Limb (tissue), 2 donors: ENCODE data around the gene INPP4A.

ENCODE experiments used
- DNase-seq, 2 donors: peaks; one replicate each; pipeline ENCODE4 v3.0.0-alpha.2; 2016; ENCODE audit errors: extremely low spot score in 2 of 2

INPP4A gene

DNA sequence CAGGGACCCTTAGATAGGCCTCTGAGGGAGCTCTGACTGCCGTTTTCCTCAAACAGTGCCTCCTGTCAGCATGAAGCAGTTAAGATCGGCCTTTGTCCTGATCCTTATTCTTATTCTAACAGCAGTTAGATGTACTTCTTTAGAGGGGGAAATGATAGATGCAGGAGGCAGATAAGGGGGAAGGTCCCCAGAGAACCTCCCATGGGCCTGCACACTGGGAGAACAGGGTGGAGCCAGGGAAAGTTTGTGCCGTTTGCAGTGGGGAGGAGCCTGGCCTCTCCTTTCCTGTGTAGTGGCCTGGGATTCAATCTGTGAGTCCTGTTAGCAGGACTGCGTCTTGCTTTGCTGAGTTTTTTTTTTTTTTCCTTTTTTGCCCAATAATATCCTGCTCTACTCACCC lies 7.9 kb upstream of the INPP4A start:
- no peak for DNase-seq

DNA sequence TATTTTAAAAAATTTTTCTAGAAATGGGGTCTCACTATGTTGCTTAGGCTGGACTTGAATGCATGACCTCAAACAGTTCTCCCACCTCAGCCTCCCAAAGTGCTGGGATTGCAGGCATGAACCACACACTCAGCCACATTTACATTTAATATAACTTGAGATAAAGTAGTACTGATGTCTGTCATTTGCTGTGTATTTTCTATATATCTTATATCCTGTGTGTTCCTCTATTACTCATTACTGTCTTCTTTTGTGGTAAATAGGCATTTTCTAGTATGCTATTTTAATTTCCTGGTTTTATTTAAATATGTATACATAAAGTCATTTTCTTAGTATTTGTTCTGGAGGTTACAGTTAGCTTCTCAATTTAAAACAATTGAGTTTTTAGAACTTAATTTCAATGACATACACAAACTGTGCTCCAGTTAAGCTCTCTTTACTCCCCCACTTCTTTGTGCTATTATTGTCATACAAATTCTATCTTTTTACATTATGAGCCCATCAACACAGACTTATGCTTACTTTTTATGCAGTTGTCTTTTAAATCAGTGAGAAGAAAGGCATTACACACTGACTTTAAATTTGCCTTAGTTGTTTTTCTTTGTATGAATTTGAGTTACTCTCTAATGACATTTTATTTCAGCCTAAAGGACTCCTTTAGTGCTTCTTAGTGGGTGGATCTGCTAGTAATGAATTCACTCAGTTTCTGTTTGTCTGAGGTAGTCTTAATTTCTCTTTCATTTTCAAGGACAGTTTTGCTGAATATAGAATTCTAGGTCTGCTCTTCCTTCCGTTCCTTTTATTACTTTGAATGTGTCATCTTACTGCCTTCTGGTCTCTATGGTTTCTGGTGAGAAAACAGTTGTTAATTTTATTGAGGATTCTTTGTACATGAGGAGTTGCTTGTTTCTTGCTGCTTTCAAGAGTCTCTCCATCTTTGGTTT lies 6.2 kb upstream of the INPP4A start:
- DNase-seq = no peak

DNA sequence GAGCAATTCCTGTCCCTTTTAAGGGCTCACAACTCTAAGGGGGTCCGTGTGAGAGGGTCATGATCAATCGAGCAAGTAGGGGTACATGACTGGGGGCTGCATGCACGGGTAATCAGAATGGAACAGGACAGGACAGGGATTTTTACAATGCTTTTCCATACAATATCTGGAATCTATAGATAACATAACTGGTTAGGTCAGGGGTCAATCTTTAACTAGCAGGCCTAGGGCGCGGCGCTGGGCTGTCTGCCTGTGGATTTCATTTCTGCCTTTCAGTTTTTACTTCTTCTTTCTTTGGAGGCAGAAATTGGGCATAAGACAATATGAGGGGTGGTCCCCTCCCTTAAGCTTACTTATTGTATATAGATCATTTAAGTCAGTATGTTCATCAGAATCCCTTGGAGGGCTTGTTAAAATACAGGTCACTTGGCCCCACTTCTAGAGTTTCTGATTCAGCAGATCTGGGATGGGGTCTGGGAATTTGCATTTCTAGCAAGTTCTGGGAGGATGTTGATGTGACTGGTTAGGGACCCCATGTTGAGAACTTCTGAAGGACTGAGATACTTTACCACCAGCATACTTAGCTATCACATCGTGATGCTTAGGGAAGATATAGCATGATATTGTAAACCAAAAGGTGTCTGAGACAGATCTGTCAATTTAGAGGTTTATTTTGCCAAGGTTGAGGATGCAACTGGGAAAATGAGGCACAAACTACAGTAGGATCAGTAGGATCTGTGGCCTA lies 2.8 kb upstream of the INPP4A start:
- no peak for DNase-seq

DNA sequence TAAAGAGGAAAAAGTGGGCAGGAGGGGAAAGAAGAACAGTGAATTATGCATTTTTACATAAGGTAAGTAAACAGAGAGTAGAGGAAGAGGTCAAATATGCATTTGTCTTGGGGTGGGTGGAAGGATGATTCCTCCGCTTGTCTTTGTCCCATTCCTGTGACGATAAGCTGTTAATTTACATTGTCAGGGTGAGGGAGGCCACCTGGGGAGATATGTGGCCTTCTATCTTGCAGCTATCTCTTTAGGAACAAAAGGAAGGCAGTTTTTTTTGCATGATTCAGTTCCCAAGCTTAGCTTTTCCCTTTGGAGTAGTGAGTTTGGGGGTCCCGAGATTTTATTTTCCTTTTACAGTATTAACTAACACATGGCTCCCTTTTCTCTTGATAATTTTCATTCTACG lies 2.2 kb upstream of the INPP4A start:
- no peak for DNase-seq

DNA sequence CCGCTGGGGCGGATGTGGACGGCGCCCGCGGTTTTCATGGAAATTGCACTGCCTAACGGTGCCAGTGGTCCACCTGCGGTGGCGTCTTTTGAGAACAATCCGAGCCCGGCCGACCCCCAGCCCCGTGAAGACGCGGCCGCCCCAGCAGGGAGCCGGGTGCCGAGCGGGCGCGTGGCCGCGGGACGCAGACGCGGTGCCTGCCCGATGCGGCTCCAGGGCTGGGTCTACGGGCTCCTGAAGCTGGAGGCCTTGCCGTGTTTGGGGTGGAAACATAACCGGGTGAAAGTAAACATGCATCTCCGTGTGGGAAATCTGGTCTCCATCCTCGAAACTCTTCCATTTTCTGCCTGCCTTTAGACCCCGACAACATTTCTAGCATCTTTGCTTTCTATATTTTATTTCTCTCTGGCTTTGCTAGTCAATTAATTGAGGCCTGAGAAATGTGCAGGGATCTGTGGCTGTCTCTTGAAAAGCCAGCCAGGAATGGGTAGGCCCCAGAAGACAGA lies 572 bp downstream of the INPP4A start:
- DNase-seq = peak in 1 of 2 donors; percentile 63

DNA sequence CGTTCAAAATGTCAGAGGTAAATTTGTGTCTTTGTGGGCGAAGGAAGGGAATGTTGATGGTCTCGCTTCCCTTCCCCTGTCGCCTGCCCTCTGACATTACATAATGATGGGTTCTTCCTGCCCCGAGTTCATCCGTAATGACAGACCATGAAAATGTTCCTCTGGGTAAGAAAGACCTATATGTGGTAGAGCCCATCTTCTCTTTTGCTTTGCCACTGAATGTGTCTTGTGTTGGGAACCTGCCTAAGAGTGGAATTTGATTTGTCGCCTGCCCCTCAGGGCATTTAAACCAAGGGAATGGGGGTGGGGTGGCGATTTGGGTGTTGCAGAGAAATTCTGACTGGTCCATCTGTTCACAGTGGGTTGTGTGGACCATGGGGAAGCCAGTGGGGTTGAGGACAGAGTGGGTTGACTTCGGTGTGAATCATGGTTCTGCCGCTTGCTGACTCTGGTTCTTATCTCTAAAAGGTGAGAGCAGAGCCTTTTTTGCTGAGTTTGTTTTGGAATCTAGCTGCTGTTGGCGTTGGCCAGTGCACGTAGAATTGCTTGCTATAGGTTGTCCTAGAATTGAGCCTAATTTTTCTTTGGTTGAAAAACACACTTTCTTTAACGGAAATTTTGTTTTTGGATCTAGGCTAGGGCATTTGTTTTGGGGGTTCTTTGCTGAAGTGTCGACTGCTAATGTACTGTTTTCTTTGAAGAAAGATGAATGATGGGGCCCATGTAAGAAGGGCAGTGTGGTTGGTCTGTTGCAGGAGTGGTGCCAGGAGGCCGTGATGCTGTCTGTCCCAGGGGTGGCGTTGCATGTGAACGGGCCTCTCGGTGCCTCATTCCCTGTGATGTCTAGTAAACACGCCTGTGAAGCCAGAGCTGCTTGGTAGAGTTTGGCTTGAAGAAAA lies 1.3 kb downstream of the INPP4A start:
- no peak for DNase-seq

DNA sequence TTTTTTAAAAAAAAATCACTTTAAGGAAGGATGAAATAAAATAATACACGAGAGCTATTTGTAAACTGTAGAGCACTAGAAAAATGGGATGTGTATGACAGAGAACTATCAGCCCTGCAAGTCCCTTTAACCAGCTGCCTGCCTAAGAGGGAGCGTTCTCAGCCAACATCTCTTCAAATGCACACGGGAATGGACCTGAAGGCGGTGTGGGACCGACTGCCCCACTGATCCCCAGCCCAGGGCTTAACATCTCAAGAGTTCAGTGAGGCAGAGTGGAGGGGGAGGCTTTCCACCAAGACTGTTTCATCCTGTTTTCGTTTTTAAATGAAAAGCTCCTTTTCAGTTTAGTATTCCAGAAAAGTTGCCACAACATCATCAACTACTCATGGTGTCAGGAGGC lies 2.2 kb downstream of the INPP4A start:
- no peak for DNase-seq

DNA sequence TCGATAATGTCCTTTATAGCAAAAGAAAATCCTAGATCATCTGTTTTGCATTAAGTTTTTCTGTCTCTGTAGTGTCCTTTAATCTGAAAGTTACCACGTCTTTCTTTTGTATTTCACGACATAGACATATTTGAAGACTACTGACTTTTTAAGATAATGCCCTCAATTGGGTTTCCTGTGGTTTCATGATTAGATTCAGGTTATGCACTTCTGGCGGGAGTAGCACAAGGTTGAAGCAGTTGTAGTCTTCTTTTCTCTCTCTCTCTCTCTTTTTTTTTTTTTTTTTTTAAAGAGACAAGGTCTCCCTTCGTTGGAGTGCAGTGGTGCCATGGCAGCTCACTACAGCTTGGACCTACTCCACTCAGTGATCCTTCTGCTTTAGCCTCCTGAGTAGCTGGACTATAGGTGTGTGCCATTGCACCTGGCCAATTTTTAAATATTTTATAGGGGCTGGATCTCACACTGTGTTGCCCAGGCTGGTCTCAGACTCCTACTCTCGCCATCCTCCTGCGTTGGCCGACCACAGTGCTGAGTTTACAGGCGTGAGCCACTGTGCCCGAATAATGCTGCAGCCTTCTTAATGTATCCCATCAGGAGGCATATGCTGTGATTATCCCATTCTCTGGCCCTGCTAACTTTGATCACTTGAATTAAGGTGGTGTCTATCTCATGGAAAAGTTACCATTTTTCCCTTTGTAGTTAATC lies 3.9 kb downstream of the INPP4A start:
- DNase-seq = no peak

DNA sequence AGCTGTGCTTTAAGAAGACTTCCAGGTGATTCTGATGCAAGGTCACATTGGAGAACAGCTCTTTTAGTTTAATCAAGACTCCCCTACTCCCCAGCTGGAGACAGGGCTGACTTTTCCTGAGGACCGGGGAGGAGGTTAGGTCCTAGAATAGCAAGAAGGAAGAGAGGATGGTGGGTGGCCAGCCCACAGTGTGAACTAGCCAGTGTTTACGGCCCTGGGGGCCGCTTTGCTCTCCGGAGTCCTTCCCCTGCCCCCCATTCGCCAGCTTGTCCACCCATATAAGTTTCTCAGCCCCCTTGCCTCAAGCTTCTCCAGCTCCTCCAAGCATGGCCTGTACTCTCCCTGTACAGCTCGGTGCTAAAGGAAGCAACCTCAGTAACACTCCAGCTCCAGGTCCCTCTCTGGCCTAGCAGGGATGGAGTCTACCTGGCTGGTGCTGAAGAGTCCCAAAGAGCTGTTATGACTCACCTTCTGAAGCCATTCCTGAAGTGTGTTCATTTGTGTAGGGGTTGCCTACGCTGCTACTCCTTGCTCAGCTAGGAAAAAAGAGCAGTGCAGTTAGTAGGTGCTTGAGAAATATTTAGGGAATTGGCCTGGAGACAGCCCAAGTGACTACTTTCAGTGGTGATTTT lies 7.9 kb downstream of the INPP4A start:
- DNase-seq = no peak

DNA sequence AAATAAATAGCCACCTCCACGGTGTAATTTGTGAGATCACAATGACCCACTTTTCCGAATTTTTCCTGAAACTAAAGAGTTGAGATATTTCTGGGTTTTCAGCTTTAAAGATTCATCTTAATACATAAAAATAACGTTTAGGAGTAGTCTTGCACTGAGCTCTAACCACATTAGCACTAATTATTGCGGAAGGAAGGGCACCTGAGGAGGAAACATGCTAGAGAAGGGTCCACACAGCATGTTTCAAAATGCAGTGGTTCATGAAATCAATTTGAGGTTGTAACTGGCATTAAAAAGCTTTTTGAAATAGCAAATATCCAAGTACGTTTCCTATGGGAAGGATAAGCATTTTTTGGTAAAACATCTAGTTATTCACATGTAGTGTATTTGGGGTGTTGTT lies 8.4 kb downstream of the INPP4A start:
- no peak for DNase-seq

DNA sequence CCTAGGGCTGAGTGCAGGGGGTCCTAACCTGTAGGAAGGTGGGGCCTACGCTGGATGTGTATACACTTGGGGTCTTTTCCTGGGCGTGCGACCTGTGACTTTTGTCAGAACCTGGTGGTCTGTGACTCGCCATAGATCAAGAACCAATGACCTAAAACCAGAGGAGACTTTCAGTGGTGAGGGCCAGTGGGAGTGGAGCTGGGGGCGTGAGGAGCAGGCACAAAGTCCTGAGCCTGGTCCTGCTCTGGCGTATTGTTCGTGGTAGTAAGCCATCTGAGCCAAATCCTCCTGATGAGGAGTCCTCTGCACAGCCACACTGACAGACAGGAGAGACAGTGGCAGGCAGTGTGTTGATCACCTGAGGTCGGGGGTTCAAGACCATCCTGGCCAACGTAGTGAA lies 8.9 kb downstream of the INPP4A start:
- DNase-seq = no peak

DNA sequence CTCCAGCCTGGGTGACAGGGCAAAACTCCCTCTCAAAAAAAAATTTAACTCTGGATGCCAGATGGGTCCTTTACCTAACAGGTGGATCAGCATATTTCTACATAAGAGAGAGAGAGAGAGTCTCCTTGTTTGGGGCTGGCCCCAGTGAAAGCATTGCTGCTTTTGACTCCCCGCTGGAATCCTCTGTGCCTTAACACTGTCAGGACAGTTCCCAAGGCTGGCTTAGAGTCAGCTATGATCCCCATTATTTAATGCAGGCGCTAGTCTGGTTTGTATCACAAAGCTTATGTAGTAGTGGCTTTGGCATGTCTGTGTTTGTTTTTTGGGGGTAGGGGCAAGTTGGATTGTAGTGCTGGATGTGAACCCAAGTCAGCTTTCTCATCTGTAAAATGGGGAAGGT lies 9.4 kb downstream of the INPP4A start:
- no peak for DNase-seq

DNA sequence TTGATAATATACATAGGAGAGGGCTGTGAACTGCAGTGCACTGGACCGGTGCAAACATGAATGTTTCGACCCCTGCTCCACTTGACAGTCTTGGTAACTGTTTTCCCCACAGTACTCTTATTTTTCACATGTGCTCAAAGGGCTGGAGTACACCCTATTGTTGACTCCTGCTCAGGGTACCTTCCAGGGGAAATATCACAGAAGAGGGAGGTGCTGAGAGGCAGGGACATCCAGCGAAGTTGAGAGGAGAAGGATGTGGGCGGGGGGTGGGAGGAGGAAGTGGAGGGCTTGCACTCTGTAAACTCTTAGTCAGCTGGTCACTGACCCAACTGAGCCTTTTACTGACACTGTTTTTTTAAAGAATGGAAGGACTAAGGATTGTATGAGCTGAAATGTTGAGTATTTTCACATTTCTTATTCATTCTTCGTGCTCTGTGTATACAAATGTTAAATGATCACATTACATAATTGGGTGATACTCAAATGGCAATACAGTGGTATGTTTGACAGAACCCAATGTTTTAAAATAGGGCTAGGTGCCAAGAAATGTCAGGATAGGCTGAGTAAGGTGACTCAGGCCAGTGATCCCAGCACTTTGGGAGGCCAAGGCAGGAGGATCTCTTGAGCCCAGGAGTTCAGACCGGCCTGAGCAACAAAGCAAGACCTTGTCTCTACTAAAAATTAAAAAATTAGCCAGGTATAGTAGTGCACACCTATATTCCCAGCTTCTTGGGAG lies 10.0 kb downstream of the INPP4A start:
- no peak for DNase-seq

DNA sequence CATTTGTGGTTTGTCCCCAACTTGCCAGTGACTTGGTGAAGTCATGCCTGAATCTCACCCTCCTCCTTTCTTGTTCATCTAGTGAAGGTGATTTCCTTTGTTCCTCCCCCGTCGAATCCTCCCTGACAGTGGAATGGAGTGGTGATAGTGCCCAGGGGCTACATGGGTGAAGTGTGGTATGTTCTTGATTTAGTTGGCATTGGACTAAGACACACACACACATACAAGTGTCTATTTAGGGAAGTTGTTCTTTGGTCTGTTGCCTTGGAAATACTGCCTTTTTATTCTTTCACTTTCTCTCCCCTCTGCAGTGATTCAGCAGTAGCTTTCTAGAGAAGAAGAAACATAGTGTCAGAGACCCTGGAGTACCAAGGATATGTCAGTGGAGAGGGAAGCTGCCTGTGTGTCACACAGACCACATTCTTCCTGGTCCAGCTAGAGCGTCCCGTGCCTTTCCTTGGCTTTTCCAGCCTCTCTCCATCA lies 10.9 kb downstream of the INPP4A start:
- no peak for DNase-seq

DNA sequence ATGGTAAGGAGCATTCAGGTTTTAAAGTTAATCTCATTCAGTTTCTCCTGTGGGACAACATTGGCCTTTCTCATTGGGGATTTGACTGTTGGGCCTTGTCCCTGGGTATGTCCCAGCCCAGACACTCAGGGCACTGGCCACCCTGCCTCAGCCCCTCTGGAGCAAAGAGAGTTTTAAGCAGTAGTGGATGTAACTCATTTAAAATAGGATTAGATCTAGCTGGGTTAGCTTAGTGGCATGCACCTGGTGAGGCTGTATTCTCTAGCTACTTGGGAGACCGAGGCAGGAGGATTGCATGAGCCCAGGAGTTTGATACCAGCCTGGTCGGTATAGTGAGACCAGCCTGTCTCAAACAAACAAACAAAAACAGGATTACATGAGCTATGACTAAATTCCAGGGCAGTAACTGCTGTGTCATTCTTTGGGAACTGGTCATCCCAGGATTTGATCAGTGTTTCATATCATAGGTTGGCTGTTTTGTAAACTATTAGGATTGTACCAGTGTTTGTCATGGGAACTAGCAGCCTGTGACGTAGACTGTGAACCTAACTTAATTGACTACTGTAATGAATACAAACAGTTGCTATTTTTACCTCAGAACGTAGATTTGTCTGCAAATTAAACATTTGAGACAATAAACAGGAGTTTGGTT lies 12.5 kb downstream of the INPP4A start:
- DNase-seq = no peak

DNA sequence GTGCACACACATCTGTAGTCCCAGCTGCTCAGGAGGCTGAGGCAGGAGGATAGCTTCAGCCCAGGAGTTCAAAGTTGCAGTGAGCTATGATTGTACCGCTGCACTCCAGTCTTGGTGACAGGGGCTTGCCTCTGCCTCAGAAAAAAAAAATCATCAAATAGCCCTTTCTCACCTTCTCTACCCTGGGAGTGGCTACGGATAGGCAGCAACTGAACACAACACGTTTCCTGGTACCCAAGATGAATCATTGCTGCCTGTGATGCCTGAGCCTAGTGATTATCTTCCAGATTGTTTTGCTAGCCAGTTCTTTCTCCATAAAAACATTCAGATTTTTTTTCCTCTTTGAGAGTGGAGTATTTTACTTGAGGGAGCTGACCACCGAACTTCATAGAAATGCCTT lies 13.5 kb downstream of the INPP4A start:
- DNase-seq = no peak

DNA sequence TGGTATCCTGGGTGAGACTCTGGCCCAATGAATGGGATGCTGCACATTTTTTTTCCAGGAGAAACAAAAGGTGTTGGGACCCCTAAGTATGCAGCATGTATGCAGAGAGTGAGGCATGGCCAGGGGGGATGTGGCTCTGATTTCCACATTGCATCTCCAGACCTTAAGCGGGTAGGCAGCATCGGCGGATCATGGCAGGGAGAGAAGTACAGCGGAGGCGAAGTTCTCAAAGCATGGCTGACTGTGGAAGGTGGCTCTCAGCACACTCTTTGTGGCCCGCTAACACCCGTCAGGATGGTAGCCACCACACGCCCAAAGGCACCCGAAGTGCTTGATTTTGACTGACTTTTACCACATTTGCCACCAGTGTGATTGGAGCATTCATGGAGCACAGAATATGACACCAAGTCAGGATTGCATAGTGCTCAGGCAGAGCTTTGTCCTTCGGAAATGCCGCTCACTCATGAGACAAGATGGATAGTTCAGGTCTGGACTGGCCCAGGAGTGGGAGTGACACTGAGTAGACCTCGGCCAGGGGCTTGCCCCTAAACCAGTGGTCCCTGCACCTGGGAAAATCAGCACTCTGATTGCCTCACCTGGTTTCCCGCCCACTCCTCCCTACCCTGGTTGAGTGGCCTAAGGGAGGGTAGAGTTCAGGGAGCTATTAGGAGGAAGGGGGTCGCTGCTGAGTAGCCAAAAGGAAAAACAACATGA lies 14.2 kb downstream of the INPP4A start:
- DNase-seq = no peak

DNA sequence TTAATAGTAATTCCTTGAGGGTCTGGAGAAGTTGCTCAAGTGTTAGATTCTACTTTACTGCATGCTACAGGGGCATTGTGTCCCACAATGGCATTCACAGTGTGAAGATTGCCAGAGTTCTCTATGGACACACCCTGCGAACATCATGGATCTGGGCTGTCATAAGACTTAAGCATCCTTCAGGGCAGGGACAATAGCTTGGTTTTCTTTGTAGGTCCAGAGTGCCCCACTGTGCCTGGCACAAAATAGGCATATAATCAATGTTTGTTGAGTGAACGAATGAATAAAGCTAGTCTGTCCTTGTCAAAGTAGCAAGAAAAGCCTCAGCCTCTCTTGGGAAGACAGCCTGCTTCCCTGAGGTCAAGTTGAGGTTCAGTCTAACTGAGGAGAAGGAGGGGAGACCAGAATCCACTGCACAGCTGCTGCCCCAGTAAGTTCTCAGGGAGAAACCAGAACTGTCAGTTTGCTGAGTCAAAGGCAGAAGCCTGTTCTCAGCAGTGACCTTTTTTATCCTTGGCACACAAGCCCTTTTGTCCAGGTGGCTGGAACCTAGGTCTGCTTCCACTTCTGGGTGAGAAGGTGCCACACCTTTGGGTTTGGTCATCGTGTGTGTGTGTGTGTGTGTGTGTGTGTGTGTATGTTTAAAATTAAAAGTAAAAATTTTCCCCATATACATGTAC lies 15.0 kb downstream of the INPP4A start:
- no peak for DNase-seq
